GM18502 (cell line): ENCODE data around the gene CCDC102B.
A peak's percentile ranks its signal among the peaks of the same experiment; 100 is the strongest.
"Not testable (repeated sequence)": the region's sequence is repeated elsewhere in the genome, so short reads cannot be mapped to it uniquely, and the experiment has no call there.

Source experiments
- ATAC-seq: cut with Tn5 transposase; IDR thresholded peaks from one replicate; pipeline ENCODE4 v1.9.1; 2021; ENCODE audit warnings: mild to moderate bottlenecking; ENCODE audit not compliant: unreplicated experiment, poor library complexity

The CCDC102B gene

GRCh38 chr18:68960355-68960754 lies 162.5 kb downstream of the CCDC102B start:
- no peak for ATAC-seq

GRCh38 chr18:68962623-68963022 lies 164.7 kb downstream of the CCDC102B start:
- no peak for ATAC-seq

GRCh38 chr18:68965817-68966216 lies 167.9 kb downstream of the CCDC102B start:
- no peak for ATAC-seq

- no peak for ATAC-seq
Observed at GRCh38 chr18:68969027-68969426, 171.1 kb downstream of the CCDC102B start.

GRCh38 chr18:68972176-68972575 lies 174.3 kb downstream of the CCDC102B start:
- no peak for ATAC-seq

GRCh38 chr18:68979737-68980136 lies 181.9 kb downstream of the CCDC102B start:
- ATAC-seq = no peak

- ATAC-seq = no peak
Observed at GRCh38 chr18:68983126-68983525, 185.2 kb downstream of the CCDC102B start.

- ATAC-seq = no peak
Observed at GRCh38 chr18:68984342-68984741, 186.5 kb downstream of the CCDC102B start.

GRCh38 chr18:68985172-68985820 lies 187.4 kb downstream of the CCDC102B start:
- ATAC-seq = peak; percentile 62

GRCh38 chr18:68991286-68991685 lies 193.4 kb downstream of the CCDC102B start:
- ATAC-seq = peak; percentile 70

- peak; percentile 47 for ATAC-seq
Observed at GRCh38 chr18:68992719-68993482, 195.0 kb downstream of the CCDC102B start.

- ATAC-seq = no peak
Observed at GRCh38 chr18:68995675-68996074, 197.8 kb downstream of the CCDC102B start.

- no peak for ATAC-seq
Observed at GRCh38 chr18:68997845-68998244, 200.0 kb downstream of the CCDC102B start.

GRCh38 chr18:69000366-69000765 lies 202.5 kb downstream of the CCDC102B start:
- ATAC-seq = no peak

- ATAC-seq = no peak
Observed at GRCh38 chr18:69002233-69002632, 204.4 kb downstream of the CCDC102B start.

- not testable (repeated sequence) for ATAC-seq
Observed at GRCh38 chr18:69006212-69006611, 208.3 kb downstream of the CCDC102B start.

GRCh38 chr18:69008538-69008937 lies 210.7 kb downstream of the CCDC102B start:
- ATAC-seq = no peak

GRCh38 chr18:69021211-69021805 lies 223.4 kb downstream of the CCDC102B start:
- no peak for ATAC-seq

- no peak for ATAC-seq
Observed at GRCh38 chr18:69022426-69022825, 224.5 kb downstream of the CCDC102B start.

GRCh38 chr18:69031571-69031970 lies 233.7 kb downstream of the CCDC102B start:
- no peak for ATAC-seq

- ATAC-seq = no peak
Observed at GRCh38 chr18:69032009-69032408, 234.1 kb downstream of the CCDC102B start.
